GM19452 (cell line): ENCODE results near the gene TMEM260.
"Not testable (repeated sequence)": the region's sequence is repeated elsewhere in the genome, so short reads cannot be mapped to it uniquely, and the experiment has no call there.

ENCODE experiments used
- ATAC-seq: cut with Tn5 transposase; IDR thresholded peaks from one replicate; pipeline ENCODE4 v1.9.1; 2021; ENCODE audit not compliant: unreplicated experiment

Gene TMEM260

DNA sequence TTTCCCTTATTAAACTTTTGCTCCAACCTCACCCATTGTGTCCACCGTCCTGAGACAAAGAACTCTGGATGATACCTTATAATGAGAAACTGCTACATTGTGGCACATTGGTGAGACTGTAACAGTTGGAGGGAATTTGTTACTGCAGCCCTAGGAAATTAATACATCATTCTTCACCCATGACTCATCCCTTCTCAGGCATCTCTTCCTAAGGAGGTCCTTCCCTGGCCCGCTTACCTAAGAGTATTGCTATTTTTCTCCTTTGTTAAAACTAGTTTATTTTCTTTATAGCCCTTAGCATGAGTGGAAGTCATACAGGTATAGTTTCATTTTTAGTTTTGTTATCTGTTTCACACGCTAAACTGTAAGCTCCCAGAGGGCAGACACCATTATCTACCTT, 87.1 kb downstream of the TMEM260 start:
- ATAC-seq, result no peak

DNA sequence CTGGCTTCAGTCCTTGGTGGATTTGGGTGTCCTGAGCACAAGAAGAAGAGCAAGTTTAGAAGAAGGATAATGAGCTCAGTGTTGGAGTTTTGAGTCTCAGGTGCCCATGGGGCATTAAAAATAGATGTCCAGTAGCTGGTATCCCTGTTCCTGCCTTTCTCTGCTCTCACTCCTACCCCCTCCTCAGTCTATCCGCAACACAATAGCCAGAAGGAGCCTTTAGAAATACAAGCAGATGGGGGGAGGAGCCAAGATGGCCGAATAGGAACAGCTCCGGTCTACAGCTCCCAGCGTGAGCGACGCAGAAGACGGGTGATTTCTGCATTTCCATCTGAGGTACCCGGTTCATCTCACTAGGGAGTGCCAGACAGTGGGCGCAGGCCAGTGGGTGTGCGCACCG, 87.7 kb downstream of the TMEM260 start:
- not testable (repeated sequence) for ATAC-seq

DNA sequence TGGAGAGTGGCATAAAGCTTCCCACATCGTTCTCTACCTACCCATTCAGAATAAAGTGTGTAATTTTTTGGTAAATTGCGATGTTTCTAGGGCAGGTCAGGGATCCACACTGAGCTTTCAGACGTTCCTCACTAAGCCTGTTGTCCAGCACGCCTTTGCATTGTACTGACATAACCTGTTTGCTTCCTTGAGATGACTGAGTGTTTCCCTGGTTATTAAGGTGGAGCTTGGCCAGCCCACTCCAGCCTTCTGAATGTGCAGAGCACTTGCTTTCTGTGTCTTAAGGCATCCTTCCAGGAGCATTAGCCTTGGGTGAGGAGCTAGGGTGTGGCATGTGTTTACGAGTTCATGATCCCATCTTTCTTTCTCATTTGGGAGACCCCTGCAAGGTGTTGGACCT, 96.4 kb downstream of the TMEM260 start:
- no peak for ATAC-seq

DNA sequence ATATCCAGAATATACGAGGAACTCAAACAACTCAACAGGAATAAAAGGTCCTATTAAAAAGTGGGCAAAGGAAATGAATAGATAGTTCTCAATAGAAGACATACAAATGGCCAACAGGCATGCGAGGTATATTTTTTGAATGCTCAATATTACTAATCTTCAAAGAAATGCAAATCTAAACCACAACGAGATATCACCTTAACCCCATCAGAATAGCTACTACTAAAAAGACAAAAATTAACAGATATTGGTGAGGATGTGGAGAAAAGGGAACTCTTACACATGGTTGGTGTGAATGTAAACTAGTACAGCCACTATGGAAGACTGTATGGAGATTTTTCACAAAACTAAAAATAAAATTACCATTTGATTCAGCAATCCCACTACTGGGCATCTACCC, 99.2 kb downstream of the TMEM260 start:
- peak; percentile 51 for ATAC-seq

DNA sequence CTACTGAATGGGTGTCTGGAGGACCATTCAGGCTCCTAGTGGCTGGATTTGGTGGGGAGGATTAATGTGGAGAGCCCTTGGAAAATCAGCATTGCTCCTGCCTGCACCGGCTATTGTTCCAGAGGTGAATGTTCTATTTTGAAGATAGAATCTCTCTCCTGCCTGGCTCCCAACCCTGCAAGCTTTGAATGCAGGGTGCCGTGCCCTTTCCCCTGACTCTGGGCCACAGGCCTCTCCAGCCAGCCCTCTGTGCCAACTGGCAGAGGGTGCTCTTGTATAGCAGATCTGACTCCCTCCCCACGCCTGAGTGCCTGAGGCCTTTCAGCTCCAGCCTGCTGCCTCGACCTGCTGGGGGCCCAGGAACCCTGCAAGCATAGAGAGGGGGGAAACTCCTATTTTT, 106.8 kb downstream of the TMEM260 start:
- no peak for ATAC-seq

DNA sequence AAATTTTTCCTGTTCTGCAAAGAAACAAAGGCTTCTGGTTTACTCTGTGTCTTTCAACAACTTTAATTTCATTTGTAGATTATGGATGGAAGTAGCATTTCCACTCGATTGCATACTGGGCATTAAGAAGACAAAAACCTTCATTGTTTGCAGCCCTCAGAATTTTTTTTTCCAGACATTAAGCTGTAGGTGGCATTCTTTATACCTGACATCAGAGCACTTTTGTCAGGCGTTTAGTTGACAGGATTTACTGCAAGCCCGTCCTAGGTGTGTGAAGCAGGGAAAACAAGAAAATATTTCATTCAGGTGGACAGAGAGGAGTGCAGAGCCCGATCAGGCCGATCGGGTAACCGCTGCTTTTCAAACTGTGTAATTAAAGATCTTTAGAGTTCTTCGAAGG, 107.5 kb downstream of the TMEM260 start:
- no peak for ATAC-seq

DNA sequence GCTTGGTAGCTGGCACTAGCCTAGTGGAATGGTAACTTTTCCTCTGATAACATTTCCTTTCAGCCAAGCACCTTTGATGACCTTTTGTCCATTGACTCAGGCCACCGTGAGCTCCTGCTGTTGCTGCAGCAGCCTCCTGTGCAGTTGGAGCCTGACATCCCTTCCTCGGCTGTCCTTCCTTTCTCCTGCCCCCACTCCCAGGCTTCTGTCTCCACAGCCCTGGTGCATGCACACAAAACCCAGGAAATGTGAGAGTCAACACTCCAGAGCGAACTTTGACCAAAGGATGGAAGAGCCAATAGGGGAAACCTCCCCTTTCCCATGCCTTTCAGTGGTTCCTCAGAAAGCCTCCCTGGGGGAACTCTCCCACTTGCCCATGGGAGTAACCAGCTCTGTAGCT, 115.0 kb downstream of the TMEM260 start:
- ATAC-seq, result no peak

DNA sequence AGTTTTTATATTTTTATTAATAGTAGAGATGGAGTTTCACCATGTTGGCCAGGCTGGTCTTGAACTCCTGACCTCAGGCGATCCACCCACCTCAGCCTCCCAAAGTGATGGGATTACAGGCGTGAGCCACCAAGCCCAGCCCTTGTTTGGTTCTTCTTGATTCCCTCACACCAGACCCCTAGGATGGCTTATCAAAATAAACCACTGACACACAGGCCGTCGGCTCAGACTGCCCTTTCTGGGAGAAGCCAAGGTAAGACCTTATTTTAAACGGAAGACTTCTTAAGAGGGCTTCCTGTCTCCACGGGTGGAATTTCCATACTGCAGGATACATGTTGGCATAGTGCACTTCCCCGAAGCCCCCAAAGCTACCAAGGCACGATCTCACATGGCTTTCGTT, 115.6 kb downstream of the TMEM260 start:
- not testable (repeated sequence) for ATAC-seq
